ENCODE results near the gene FUT8. TPM values are rescaled to one million over a fixed set of nuclear protein-coding genes. Genes with fewer than 3 reads are reported as not detected.

The FUT8 gene
- 11.5 TPM for total RNA-seq
- long read RNA-seq, full-length matches to known transcripts: 7 of 12 reads
- long read RNA-seq, partial matches to known transcripts: 1 of 12 reads
- long read RNA-seq, other reads (novel, unspliced or antisense): 4 of 12 reads

GRCh38 chr14:65412032-65412846 lies at the start of gene FUT8:
Gene FUT8 (plus strand): TSS chr14:65412730. CDS start chr14:65561564, 148,834 bp downstream.
- intact Hi-C loops (cut with micrococcal nuclease): loop anchor here (10.0 kb wide), 1 partner anchor 523 kb away; no protein-coding TSS in a partner anchor
- DNase-seq (peak; percentile 99), ATAC-seq (peak; percentile 95)

DNA sequence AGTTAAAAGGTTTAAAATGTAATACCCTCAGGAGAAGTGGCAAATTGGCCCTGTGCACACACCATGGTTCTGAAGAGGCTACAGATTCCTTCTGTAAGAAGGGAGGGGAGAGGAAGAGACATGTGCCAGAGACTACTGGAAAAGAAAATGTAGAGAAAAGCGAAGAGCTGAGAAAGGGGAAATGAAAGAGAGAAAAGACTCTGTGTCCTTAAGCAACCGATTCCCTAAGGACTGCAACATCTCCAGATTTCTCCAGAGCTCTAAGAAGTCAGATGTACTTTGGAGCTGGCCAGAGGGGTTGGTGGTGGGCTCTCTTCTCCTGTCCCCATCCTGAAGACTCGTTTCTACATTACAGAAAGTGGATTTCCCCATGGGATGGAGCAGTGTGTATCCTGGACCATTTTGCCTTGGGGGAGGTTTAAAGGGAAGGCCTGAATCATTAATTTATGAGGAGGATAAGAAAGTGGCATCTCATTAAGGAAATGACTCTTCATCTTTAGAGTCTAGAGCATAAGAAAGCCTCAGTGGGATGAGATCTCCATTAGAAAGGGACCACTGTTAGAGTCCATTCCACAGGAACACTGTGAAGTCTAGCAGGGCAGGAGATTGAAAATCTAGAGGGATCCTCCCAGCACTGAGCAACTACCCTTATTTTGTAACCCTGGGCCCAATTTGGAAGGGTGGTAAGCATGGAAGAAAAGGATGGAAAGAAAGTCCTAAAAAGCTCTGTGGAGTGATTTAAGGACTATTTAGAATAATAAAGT lies 45.5 kb upstream of the FUT8 start:
- intact Hi-C loops (cut with micrococcal nuclease): no loop called here
- no peak for ATAC-seq
- DNase-seq: no peak

GRCh38 chr14:65369560-65369959 lies 43.0 kb upstream of the FUT8 start:
- DNase-seq: no peak
- no peak for ATAC-seq
- intact Hi-C loops (cut with micrococcal nuclease): no loop called here

- no peak for ATAC-seq
- intact Hi-C loops (cut with micrococcal nuclease): no loop called here
- DNase-seq: no peak
Measured at GRCh38 chr14:65370801-65371248, 41.7 kb upstream of the FUT8 start.

DNA sequence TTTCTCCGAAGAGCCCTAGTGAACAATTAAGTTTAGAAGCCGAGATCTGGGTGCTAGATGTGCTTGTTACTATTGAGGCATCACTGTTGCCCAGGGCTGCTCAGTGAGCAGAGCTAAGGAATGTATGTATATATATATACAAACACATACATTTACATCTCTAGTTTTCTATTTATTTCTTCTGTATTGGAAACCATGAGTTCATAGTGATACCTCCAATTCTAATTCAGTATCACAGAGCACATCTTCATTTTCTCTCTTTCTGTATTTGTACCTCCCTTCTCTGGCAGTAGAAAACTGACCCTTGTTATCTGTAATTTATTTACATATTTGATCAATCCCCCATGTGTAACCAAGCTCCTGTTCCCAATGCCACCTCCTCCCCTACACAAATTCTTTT lies 40.7 kb upstream of the FUT8 start:
- no peak for DNase-seq
- ATAC-seq: no peak
- intact Hi-C loops (cut with micrococcal nuclease): no loop called here

- DNase-seq: no peak
- intact Hi-C loops (cut with micrococcal nuclease): no loop called here
- no peak for ATAC-seq
Measured at GRCh38 chr14:65373016-65373670, 39.4 kb upstream of the FUT8 start.

DNA sequence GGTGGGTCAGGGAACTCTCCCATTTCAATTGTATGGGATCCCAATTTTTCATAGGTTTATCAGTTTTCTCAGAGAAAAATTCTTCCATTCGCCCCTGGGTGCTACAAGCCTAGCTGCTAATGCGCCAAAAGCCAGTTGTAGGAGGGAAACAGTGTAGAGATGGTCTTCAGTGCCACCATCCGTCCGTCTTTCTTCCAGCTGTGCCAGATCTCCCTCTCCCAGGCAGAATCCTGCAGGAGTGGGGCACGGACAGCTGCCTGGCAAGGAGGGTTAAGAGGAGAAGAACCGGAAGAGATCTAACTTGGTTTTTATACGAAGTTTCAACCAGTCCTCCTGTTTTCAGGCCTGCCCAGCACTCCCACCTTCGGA lies 38.9 kb upstream of the FUT8 start:
- ATAC-seq (peak; percentile 60), DNase-seq (no peak)
- intact Hi-C loops (cut with micrococcal nuclease): no loop called here

DNA sequence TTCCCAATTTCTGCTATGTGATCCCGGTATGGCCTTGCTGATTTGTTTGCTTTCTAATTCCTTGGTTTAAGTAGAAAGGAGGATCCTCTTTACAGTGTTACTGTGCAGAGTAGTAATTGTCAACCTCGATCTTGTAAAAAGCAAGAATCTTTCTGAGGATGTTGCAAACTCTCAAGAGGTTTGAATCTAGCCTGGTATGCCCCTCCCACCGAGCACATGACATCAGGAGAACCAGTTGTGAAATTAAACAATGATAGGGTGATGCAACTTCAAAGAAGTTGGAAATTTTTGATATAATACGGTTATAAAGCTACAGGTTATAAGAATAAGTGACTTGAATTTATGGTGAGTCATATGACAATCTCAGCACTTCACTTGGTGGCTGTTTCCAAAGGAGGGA lies 35.0 kb upstream of the FUT8 start:
- ATAC-seq (no peak), DNase-seq (no peak)
- intact Hi-C loops (cut with micrococcal nuclease): no loop called here

- intact Hi-C loops (cut with micrococcal nuclease): no loop called here
- DNase-seq: no peak
- no peak for ATAC-seq
Measured at GRCh38 chr14:65382586-65382985, 29.9 kb upstream of the FUT8 start.

- ATAC-seq (no peak), DNase-seq (no peak)
- intact Hi-C loops (cut with micrococcal nuclease): no loop called here
Measured at GRCh38 chr14:65387171-65387570, 25.4 kb upstream of the FUT8 start.

- intact Hi-C loops (cut with micrococcal nuclease): no loop called here
- DNase-seq (no peak), ATAC-seq (no peak)
Measured at GRCh38 chr14:65387628-65388027, 24.9 kb upstream of the FUT8 start.

DNA sequence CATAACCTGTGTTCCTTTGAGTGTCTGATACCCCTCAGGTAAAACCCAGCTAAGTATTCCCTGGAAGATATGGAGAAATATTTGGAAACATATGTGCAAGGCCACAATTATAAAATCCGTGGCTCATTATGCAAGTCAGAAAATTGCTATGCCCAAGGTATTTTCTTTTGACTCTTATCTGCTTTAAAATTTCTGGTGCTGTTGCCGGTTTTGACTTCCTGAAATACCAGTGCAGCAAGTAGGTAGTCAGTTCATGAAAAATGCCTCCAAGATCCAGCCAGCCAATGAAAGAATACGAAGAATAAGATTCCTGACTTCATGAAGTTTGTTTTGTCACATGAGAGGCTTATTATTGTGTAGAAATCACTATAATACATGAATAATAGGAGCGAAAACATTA lies 20.2 kb upstream of the FUT8 start:
- intact Hi-C loops (cut with micrococcal nuclease): no loop called here

GRCh38 chr14:65396082-65396910 lies 16.2 kb upstream of the FUT8 start:
- DNase-seq: no peak
- ATAC-seq: no peak
- intact Hi-C loops (cut with micrococcal nuclease): no loop called here

More for the DNA sequence above, 20.2 kb upstream of the FUT8 start:
- DNase-seq (no peak), ATAC-seq (no peak)

DNA sequence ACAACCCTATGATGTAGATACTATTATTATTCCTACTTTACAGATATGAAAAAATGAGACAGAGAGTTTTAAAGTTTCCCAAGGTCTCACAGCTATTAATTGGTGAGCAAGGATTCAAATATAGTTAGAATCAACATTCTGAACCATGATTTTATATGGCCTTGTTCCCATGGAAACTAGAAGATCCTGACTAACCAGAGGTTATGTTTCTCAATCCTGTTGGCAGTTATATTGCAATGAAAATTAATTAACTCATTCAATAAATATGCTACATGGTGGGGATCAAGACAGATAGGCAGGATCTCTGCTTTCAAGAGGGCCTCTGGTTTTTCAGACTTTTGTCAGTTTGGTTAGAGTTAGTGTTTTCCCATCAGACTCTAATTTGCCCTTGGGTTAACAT lies 9.3 kb upstream of the FUT8 start:
- DNase-seq (no peak), ATAC-seq (no peak)
- intact Hi-C loops (cut with micrococcal nuclease): loop anchor here (10.0 kb wide), 1 partner anchor 178 kb away; no protein-coding TSS in a partner anchor

DNA sequence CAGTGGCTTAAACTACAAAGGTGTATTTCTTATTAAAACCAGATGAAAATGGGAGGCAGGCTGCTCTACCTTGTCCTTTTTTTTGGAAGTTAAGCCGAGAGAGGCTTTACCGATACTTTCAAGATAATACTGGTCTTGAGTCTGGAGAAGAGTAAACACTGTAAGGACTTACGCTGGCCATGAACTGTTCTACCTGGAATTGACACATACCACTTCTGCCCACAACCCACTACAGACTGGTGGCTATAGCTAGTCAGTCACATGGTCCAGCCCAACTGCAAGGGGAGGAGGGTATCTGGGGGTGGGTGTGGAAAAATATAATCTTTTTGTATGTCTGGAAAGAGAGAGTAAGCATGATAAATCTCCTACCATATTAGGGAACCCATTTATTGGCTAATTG lies 4.4 kb upstream of the FUT8 start:
- intact Hi-C loops (cut with micrococcal nuclease): loop anchor here (10.0 kb wide), 1 partner anchor 183 kb away; no protein-coding TSS in a partner anchor
- ATAC-seq: no peak
- no peak for DNase-seq

DNA sequence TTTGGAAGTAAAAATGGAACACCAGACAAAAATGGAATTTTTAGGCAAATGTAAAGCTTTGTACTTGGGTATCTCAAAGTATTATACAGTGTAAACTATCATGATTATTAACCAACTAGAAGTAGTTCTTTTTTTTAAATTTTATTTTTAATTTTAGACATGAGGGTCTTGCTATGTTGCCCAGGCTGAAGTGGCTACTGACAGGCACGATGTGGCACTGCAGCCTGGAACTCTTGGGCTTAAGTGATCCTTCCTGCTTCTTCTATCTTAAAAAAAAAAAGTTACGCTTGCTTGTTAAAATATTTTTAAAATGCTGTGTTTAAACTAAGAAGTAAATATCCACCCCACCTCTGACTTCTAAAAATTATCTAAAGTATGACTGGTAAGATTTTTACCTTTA lies 1.9 kb upstream of the FUT8 start:
- no peak for DNase-seq
- intact Hi-C loops (cut with micrococcal nuclease): loop anchor here (10.0 kb wide), 1 partner anchor 524 kb away; no protein-coding TSS in a partner anchor
- ATAC-seq: no peak

- peak; percentile 96 for DNase-seq
- intact Hi-C loops (cut with micrococcal nuclease): loop anchor here (10.0 kb wide), 1 partner anchor 523 kb away; no protein-coding TSS in a partner anchor
- peak; percentile 91 for ATAC-seq
Measured at GRCh38 chr14:65411656-65412031, 886 bp upstream of the FUT8 start.

DNA sequence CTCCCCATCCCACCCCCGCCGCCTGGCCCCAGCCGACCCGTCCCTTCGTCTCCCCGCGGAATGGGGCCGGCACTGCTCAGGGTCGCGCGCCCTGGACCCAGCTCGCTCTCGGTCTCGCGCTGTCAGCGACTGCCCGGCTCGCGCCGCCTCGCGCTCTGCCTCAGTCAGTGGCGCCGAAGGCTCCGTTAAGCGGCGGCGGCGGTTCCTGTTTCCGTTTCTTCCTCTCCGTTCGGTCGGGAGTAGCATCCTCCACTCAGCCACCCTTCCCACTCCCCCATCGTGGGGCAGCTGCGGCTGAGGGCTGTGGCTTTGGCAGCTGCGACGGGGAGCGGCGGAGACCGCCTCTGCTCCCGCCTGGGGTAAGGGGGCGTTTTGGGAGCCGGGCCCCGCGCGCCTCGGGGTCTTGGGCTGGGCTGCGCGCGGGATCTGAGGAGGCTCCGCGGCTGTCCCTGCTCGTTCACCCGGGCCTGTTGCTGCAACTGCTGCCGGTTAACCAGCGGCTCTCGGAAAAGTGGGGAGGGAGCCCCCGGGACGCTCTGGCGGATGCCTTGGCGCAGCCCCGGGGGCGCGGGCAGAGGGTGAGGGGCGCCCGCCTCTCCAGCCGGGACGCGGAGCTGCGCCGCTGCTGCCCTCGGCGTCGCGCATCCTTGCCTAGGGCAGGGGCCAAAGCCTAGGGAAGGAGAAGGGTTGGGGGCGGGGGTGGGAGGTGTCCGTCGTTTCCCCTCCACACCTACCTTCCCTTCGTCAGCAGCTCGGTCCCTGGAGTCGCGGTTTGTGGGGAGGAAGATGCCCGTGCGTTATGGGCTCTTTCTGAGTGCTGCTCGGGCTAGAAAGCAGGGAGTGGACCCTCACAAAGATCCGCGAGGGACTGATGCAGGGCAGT lies 567 bp downstream of the FUT8 start:
- intact Hi-C loops (cut with micrococcal nuclease): loop anchor here (10.0 kb wide), 1 partner anchor 522 kb away; no protein-coding TSS in a partner anchor
- ATAC-seq (peak; percentile 71), DNase-seq (no peak)
